NCI-H1694 treated with DMSO at 0.1 percent for 48 hours (cell line): ENCODE measurements around the gene HSF2.

ENCODE experiments used
- DNase-seq: peaks from one replicate; lab custom pipeline; 2025; lab: John Stamatoyannopoulos, UW

Gene HSF2, protein sequence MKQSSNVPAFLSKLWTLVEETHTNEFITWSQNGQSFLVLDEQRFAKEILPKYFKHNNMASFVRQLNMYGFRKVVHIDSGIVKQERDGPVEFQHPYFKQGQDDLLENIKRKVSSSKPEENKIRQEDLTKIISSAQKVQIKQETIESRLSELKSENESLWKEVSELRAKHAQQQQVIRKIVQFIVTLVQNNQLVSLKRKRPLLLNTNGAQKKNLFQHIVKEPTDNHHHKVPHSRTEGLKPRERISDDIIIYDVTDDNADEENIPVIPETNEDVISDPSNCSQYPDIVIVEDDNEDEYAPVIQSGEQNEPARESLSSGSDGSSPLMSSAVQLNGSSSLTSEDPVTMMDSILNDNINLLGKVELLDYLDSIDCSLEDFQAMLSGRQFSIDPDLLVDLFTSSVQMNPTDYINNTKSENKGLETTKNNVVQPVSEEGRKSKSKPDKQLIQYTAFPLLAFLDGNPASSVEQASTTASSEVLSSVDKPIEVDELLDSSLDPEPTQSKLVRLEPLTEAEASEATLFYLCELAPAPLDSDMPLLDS

DNA sequence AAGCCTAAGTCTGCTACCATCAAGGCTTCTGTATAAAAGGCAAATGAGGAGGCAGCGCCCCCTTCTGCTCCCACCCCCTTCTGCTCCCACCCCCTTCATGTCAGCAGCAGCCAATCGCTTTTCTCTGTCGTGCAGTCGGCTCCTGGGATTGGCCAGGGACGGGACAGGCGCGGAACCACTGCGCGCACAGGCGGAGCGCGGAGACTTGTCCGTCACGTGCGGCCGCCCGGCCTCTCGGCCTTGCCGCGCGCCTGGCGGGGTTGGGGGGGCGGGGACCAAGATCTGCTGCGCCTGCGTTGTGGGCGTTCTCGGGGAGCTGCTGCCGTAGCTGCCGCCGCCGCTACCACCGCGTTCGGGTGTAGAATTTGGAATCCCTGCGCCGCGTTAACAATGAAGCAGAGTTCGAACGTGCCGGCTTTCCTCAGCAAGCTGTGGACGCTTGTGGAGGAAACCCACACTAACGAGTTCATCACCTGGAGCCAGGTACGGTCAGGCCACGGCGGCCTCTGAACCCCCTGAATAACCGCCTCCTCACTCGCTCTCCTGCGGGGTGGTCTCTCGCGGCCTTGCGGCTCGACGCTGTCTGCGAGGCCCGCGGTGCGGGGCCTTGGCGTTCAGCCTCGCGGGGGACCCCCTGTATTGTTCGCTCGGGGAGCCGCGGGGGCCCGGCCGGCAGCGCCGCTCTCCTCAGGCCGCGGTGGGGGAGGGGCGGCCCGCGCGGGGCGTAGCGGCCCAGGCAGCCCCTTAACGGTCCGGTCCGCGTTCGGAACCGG, at the start of gene HSF2:
Gene HSF2, plus strand, starts transcription at position 305 of the 773 bp plus-strand sequence. Its CDS starts 86 bp downstream, at position 391.
- peak; percentile 87 for DNase-seq

- no peak for DNase-seq
These were observed 46.3 kb upstream of the HSF2 start for GRCh38 chr6:122352981-122353664.

DNA sequence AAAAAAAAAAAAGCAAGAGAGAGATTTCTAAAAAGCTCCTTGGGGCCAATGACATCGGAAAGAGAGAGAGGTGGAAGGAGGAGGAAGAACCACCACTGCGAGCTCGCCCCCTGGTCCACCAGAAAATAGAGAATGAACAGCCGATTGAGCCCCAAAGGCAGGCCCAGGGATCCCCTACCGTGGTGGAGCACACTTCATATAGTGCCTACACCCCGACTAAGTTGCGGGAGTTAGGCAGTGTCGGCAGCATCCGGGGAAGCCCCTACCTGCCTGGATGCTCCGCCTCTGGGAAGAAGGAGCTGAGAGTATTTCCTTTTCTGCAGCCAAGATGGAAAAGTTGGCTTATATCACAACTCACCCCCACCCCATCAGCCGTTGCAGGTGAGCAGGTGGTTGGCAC, 38.6 kb upstream of the HSF2 start:
- no peak for DNase-seq

GRCh38 chr6:122361314-122361979, 38.0 kb upstream of the HSF2 start:
- DNase-seq, result no peak

GRCh38 chr6:122363769-122364483, 35.5 kb upstream of the HSF2 start:
- no peak for DNase-seq

- no peak for DNase-seq
These were observed 33.6 kb upstream of the HSF2 start for GRCh38 chr6:122365775-122366403.

- no peak for DNase-seq
These were observed 32.3 kb upstream of the HSF2 start for GRCh38 chr6:122367171-122367570.

DNA sequence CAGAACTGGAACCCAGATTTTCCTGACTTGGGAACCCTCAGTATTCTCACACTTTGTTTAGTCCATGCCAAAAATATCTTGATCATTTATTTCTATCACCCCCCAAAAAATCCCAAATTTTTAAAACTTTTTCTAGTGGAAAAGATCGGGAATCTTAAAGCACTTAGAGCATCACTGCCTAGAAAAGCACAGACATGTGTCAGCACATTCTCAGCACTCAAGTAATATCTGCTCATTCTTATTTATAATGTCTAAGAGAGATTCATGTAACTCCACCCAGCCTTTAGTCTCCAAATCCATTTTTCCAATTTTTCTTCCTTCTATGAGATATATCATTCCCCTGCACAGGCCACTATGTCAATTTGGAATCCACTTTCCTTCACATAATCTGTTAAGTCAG, 29.9 kb upstream of the HSF2 start:
- DNase-seq, result no peak

- no peak for DNase-seq
These were observed 26.8 kb upstream of the HSF2 start for GRCh38 chr6:122372647-122373046.

DNA sequence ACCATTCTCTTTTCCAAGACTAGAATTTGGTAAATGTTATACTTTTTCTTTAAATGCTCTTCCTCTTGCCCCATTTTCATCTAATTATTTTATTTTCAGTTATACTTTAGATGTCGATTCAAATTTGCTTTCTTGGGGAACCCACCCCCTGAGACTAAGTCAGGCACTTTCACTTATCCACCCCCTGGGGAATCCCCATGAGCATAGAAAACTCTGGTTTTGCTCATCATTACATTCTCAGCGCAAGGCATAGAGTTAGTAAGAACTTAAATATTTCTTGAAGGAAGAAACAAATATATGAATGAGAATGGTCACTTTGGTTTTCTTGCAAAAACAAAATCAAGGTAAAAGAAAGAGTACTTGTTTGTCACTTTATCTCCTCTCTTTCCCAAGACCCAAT, 25.1 kb upstream of the HSF2 start:
- no peak for DNase-seq

GRCh38 chr6:122376246-122376645, 23.2 kb upstream of the HSF2 start:
- DNase-seq, result no peak

DNA sequence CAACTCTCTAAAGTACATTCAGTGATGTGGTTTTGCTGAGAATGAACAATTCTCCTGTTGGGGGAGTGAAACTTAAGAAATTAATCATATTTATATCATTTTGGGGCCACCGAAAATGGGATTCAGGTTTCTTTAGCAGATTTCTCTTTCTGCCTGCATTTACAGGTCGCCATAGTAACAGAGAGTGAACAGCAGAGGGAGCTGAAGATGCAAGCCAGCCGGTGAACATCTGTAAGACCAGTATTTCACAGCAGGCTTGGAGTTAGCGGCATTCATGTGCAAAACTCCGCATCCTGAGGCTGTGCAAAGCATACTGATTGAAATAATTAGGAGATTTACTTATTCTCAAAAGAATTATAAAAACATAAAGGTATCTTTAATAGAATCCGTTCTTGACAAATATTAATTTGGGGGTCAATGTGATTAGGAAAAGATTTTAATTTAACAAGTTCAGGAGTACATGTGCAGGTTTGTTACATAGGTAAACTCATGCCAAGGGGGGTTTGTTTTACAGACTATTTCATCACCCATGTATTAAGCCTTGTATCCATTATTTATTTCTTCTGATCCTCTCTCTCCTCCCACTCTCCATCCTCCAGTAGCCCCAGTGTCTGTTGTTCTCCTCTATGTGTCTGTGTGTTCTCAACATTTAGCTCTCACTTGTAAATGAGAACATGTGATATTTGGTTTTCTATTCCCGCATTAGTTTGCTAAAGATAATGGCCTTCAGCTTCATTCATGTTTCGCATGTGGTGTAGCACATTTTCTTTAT, 17.8 kb upstream of the HSF2 start:
- peak; percentile 50 for DNase-seq

DNA sequence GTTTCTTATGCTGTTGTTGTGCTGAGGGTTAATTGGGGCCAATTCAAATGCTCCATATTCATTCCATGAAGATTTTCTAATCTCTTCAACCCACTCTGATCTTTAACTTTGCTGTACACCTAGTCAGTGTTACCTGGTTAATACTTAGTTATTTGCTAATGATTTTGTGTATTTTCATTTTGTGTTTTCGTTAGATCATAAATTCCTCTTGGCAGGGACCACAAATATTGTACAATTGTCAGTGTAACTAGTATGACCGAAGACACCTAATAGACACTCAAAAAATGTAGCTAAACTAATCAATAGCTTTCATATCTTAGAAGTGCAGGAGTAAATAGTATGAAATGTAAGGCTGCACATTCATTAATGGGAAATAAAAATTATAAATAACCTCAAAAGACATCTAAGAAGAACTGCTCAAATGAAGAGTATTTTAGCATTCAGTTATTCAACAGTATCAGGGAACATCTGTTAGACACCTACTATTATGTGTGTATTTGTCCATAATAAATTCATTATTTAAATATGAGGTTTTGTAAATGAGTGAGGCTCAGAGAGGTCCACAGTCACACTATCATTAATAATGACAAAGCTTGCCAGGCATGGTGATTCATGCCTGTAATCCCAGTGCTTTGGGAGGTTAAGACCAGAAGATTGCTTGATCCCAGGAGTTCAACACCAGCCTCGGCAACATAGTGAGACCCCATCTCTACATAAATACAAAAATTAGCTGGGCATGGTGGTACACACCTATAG, 13.4 kb upstream of the HSF2 start:
- no peak for DNase-seq

- no peak for DNase-seq
These were observed 10.5 kb upstream of the HSF2 start for GRCh38 chr6:122388945-122389344.

- DNase-seq, result no peak
These were observed 9.6 kb upstream of the HSF2 start for GRCh38 chr6:122389704-122390372.

GRCh38 chr6:122392564-122393350, 6.7 kb upstream of the HSF2 start:
- DNase-seq, result no peak

GRCh38 chr6:122393351-122393896, 6.0 kb upstream of the HSF2 start:
- no peak for DNase-seq

DNA sequence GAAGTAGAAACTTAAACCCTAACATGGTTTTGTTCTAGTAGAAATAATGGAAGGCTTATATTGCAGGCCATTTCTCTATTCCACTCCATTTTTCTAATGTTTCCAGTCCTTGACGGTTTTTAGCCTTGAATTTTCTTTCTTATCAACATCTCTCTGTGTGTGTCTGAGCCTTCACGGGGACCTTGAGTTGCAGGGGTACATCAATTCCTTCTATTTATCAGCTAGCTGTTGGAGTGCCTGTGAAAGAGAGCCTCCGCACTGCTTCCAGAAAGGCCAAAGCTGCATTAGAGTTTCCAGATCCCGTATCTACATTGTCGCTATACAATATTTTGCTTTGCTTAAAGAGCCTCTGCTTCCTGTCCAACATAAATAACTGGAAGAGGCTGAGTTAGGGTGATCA, 5.4 kb upstream of the HSF2 start:
- no peak for DNase-seq
